Progenitor cell of endocrine pancreas (in vitro differentiated cells): ENCODE results near the gene NFKB2. TPM values are rescaled to one million over a fixed set of nuclear protein-coding genes. Genes with fewer than 3 reads are reported as not detected.
A peak's percentile ranks its signal among the peaks of the same experiment; 100 is the strongest.

Source experiments
- DNase-seq: peaks from one replicate; pipeline ENCODE4 v3.0.0; 2021; ENCODE audit warnings: low spot score; ENCODE audit not compliant: unreplicated experiment
- H3K27ac Mint-ChIP-seq: 2 replicates; pipeline ENCODE4 v1.8.0; 2021; ENCODE audit warnings: mild to moderate bottlenecking, moderate library complexity, mixed read lengths
- H3K27me3 Mint-ChIP-seq: 2 replicates; pipeline ENCODE4 v1.8.0; 2021; ENCODE audit warnings: mixed read lengths
- H3K36me3 Mint-ChIP-seq: 2 replicates; pipeline ENCODE4 v1.8.0; 2022; ENCODE audit warnings: mixed read lengths; ENCODE audit not compliant: insufficient read depth
- H3K4me1 Mint-ChIP-seq: 2 replicates; pipeline ENCODE4 v1.8.0; 2021; ENCODE audit warnings: low read depth, mixed read lengths
- H3K4me3 Mint-ChIP-seq: 2 replicates; pipeline ENCODE4 v1.8.0; 2021; ENCODE audit warnings: low read depth, mild to moderate bottlenecking, moderate library complexity, mixed read lengths
- H3K9me3 Mint-ChIP-seq: 2 replicates; pipeline ENCODE4 v1.8.0; 2021; ENCODE audit warnings: low read depth, mixed read lengths
- CTCF ChIP-seq: fragments of 200-600 bp; sonication (generic); IDR thresholded peaks from one replicate; pipeline ENCODE4 v1.5.0; 2021; ENCODE audit warnings: antibody characterized with exemption, mild to moderate bottlenecking; ENCODE audit not compliant: unreplicated experiment
- total RNA-seq: library from RNA; stranded (reverse); gene quantifications from 2 replicates; pipeline ENCODE4 v1.2.1, GENCODE V29; 2021

NFKB2 gene
- total RNA-seq, 1 donor from 2014 or later, result 21.6 TPM

- TF ChIP-seq CTCF, result no peak
- Mint-ChIP-seq H3K27ac (no peak overlapping the region), H3K36me3 (no peaks in the 10 kb centered on the region), H3K4me1 (peaks cover 10% of the 10 kb centered on the region), H3K27me3 (peaks cover 3% of the 10 kb centered on the region), H3K4me3 (peak overlapping the region; percentile 55), H3K9me3 (no peaks in the 10 kb centered on the region)
- no peak for DNase-seq
These were observed 2.9 kb downstream of the NFKB2 start for GRCh38 chr10:102398172-102399020.

- peak; percentile 86 for DNase-seq
- H3K36me3 Mint-ChIP-seq, result no peaks in the 10 kb centered on the region
- H3K4me1 Mint-ChIP-seq, result peaks cover 8% of the 10 kb centered on the region
- peak overlapping the region; percentile 58 for H3K4me3 Mint-ChIP-seq
- TF ChIP-seq CTCF, result peak; percentile 99
- H3K27me3 Mint-ChIP-seq, result no peaks in the 10 kb centered on the region
- no peak overlapping the region for H3K27ac Mint-ChIP-seq
- no peaks in the 10 kb centered on the region for H3K9me3 Mint-ChIP-seq
These were observed 3.9 kb downstream of the NFKB2 start for GRCh38 chr10:102399217-102400021.

- Mint-ChIP-seq H3K4me3 (no peak overlapping the region), H3K36me3 (no peaks in the 10 kb centered on the region), H3K27ac (no peak overlapping the region), H3K27me3 (no peaks in the 10 kb centered on the region), H3K9me3 (no peaks in the 10 kb centered on the region), H3K4me1 (peaks cover 4% of the 10 kb centered on the region)
- DNase-seq, result no peak
- TF ChIP-seq CTCF, result no peak
These were observed 4.6 kb downstream of the NFKB2 start for GRCh38 chr10:102400076-102400475.

GRCh38 chr10:102400598-102401341 is 5.3 kb downstream of the NFKB2 start:
- DNase-seq, result no peak
- Mint-ChIP-seq H3K4me1 (peaks cover 4% of the 10 kb centered on the region), H3K4me3 (no peak overlapping the region), H3K27me3 (peaks cover 4% of the 10 kb centered on the region), H3K9me3 (no peaks in the 10 kb centered on the region), H3K36me3 (no peaks in the 10 kb centered on the region), H3K27ac (no peak overlapping the region)
- no peak for TF ChIP-seq CTCF

- Mint-ChIP-seq H3K36me3 (no peaks in the 10 kb centered on the region), H3K4me1 (no peaks in the 10 kb centered on the region), H3K4me3 (no peak overlapping the region), H3K9me3 (no peaks in the 10 kb centered on the region), H3K27me3 (peaks cover 10% of the 10 kb centered on the region), H3K27ac (no peak overlapping the region)
- DNase-seq, result no peak
- no peak for TF ChIP-seq CTCF
These were observed 5.8 kb downstream of the NFKB2 start for GRCh38 chr10:102401342-102401654.
